HCT116 (cell line): ENCODE results near the gene FBXL13. TPM values are rescaled to one million over a fixed set of nuclear protein-coding genes. Genes with fewer than 3 reads are reported as not detected.
"Not testable (repeated sequence)": the region's sequence is repeated elsewhere in the genome, so short reads cannot be mapped to it uniquely, and the experiment has no call there.

ENCODE experiments used
- ATAC-seq: fragments of 200-7000 bp; cut with Tn5 transposase; 2 replicates; pipeline ENCODE4 v1.9.1; 2020; ENCODE audit warnings: mild to moderate bottlenecking, moderate library complexity
- BruUV-seq: library from RNA; stranded (reverse); fragments of 400-500 nt; replicated peaks from 2 replicates; lab custom pipeline; 2021; lab: Mats Ljungman, UMichigan
- CTCF ChIA-PET: fragments of 300-600 bp; sonication (Branson Sonifier 250); formaldehyde crosslinking; loops from one replicate; lab custom pipeline; 2021; ENCODE audit warnings: antibody characterized with exemption; lab: Charles Lee
- POLR2A ChIA-PET: fragments of 300-600, 350-600 bp; sonication (Branson Sonifier 250); formaldehyde crosslinking; loops from one replicate; lab custom pipeline; 2021; ENCODE audit warnings: antibody characterized with exemption; lab: Charles Lee
- RAD21 ChIA-PET, 2 experiments: fragments of 300-600 bp; sonication (Branson Sonifier 250); formaldehyde crosslinking; loops; one replicate each; lab custom pipeline; 2023; ENCODE audit warnings: low total read pairs in 2 of 2; ENCODE audit not compliant: uncharacterized antibody in 2 of 2, unreplicated experiment in 2 of 2, low non-redundant PET in 1 of 2; lab: Charles Lee
- DNase-seq: peaks from one replicate; pipeline ENCODE4 v3.0.0-alpha.2; 2010; ENCODE audit warnings: low read depth, low spot score
- H2AFZ ChIP-seq: fragments of 200-600 bp; shearing (Covaris generic), sonication (generic); 2 replicates; pipeline ENCODE4 v1.6.1; 2017; ENCODE audit warnings: low read depth, mixed run types, mixed read lengths, antibody characterized with exemption, low read length; ENCODE audit not compliant: poor library complexity, severe bottlenecking
- H3K27ac ChIP-seq: 2 replicates; pipeline ENCODE4 v1.5.1; 2012; ENCODE audit warnings: low read depth, low read length
- H3K27me3 ChIP-seq: fragments of 200-600 bp; sonication (generic); 2 replicates; pipeline ENCODE4 v1.6.1; 2016; ENCODE audit warnings: mixed run types, low read length, mixed read lengths; ENCODE audit not compliant: insufficient read depth
- H3K36me3 ChIP-seq, 2 experiments: fragments of 200-500 bp in 1 of 2; fragments of 200-600 bp in 1 of 2; sonication (Bioruptor generic) in 1 of 2; sonication (generic) in 1 of 2; 2 replicates each; pipeline versions ENCODE4 v1.5.1 to v1.6.1; 2014 to 2016; ENCODE audit warnings: low read length in 2 of 2, inconsistent platforms in 1 of 2, mixed read lengths in 1 of 2, mixed run types in 1 of 2; ENCODE audit not compliant: insufficient read depth in 2 of 2, control insufficient read depth in 1 of 2
- H3K4me1 ChIP-seq, 2 experiments: fragments of 200-600 bp in 1 of 2; sonication (generic) in 1 of 2; 2 replicates each; pipeline versions ENCODE4 v1.5.1 to v1.6.1; 2012 to 2017; ENCODE audit warnings: low read length in 2 of 2, inconsistent platforms in 1 of 2, mild to moderate bottlenecking in 1 of 2, mixed read lengths in 1 of 2, mixed run types in 1 of 2, moderate library complexity in 1 of 2; ENCODE audit not compliant: insufficient read depth in 2 of 2, control insufficient read depth in 1 of 2
- H3K4me2 ChIP-seq: fragments of 200-600 bp; sonication (generic); 2 replicates; pipeline ENCODE4 v1.6.1; 2017; ENCODE audit warnings: mixed run types, low read length, mixed read lengths
- H3K4me3 ChIP-seq, 2 experiments: fragments of 200-600 bp in 1 of 2; sonication (generic) in 1 of 2; replicated peaks in 1 of 2; 2 replicates each; pipeline ENCODE4 v1.5.1; 2011 to 2016; ENCODE audit warnings: low read length in 2 of 2, control low read depth in 1 of 2, low read depth in 1 of 2, mild to moderate bottlenecking in 1 of 2, mixed read lengths in 1 of 2, mixed run types in 1 of 2
- H3K79me2 ChIP-seq: fragments of 200-600 bp; sonication (generic); 2 replicates; pipeline ENCODE4 v1.6.1; 2017; ENCODE audit warnings: mild to moderate bottlenecking, mixed run types, low read length, moderate library complexity, mixed read lengths; ENCODE audit not compliant: insufficient read depth
- H3K9ac ChIP-seq: fragments of 200-600 bp; sonication (generic); 2 replicates; pipeline ENCODE4 v1.6.1; 2016; ENCODE audit warnings: low read length, mixed read lengths
- H3K9me2 ChIP-seq: fragments of 200-600 bp; sonication (generic), shearing (Covaris generic); 2 replicates; pipeline ENCODE4 v1.6.1; 2017; ENCODE audit warnings: mixed run types, mild to moderate bottlenecking, moderate library complexity; ENCODE audit not compliant: insufficient read depth
- H3K9me3 ChIP-seq, 2 experiments: fragments of 200-500 bp in 1 of 2; fragments of 200-600 bp in 1 of 2; sonication (Bioruptor generic) in 1 of 2; sonication (generic) in 1 of 2; 2 replicates each; pipeline ENCODE4 v1.6.1; 2014 to 2017; ENCODE audit warnings: low read length in 2 of 2, mixed read lengths in 2 of 2, inconsistent platforms in 1 of 2, low read depth in 1 of 2, mild to moderate bottlenecking in 1 of 2, mixed run types in 1 of 2, moderate library complexity in 1 of 2; ENCODE audit not compliant: control insufficient read depth in 1 of 2, insufficient read depth in 1 of 2
- H4K20me1 ChIP-seq: fragments of 200-600 bp; sonication (generic), shearing (Covaris generic); 2 replicates; pipeline ENCODE4 v1.6.1; 2017; ENCODE audit warnings: mixed run types, mild to moderate bottlenecking, moderate library complexity; ENCODE audit not compliant: insufficient read depth
- CEBPB ChIP-seq: IDR thresholded peaks from 2 replicates; pipeline ENCODE4 v1.6.1; 2012; ENCODE audit warnings: low read depth
- FOSL1 ChIP-seq: IDR thresholded peaks from 2 replicates; pipeline ENCODE4 v1.6.1; 2012; ENCODE audit warnings: low read depth
- POLR2A ChIP-seq: IDR thresholded peaks from 2 replicates; pipeline ENCODE4 v1.7.0; 2011; ENCODE audit warnings: borderline replicate concordance; ENCODE audit not compliant: insufficient read depth, insufficient read length; ENCODE audit errors: extremely low read depth
- SP1 ChIP-seq: IDR thresholded peaks from 2 replicates; pipeline ENCODE4 v1.6.1; 2012; ENCODE audit warnings: low read depth
- SRF ChIP-seq: IDR thresholded peaks from 2 replicates; pipeline ENCODE4 v1.6.1; 2012; ENCODE audit warnings: low read depth
- ZFX ChIP-seq: fragments of 450-650 bp; IDR thresholded peaks from 2 replicates; pipeline ENCODE4 v1.6.1; 2017
- intact Hi-C: fragments of 100-400 bp; cut with micrococcal nuclease; formaldehyde crosslinking; loops from 2 replicates; pipeline ENCODE4 v1.10.0; 2022
- total RNA-seq: library from RNA; stranded (reverse); gene quantifications from one replicate; pipeline ENCODE4 v1.2.1, GENCODE V29; 2021; ENCODE audit not compliant: unreplicated experiment
- TF ChIP-seq, protein P1 (sequence below), 3 experiments: fragments of 200-600 bp in 1 of 3; sonication (generic) in 1 of 3; IDR thresholded peaks in 2 of 3; conservative IDR thresholded peaks in 1 of 3; 2 replicates each; pipeline ENCODE4 v1.5.1; 2012 to 2017; ENCODE audit warnings: low read depth in 2 of 3, low read length in 2 of 3, antibody characterized with exemption in 1 of 3, borderline replicate concordance in 1 of 3, control low read depth in 1 of 3, mild to moderate bottlenecking in 1 of 3, mixed read lengths in 1 of 3, mixed run types in 1 of 3, moderate library complexity in 1 of 3; ENCODE audit not compliant: insufficient read depth in 1 of 3
- TF ChIP-seq, protein P2 (sequence below): IDR thresholded peaks from 2 replicates; pipeline ENCODE4 v1.6.1; 2011; ENCODE audit warnings: mild to moderate bottlenecking, low read length, moderate library complexity; ENCODE audit not compliant: insufficient replicate concordance; ENCODE audit errors: extremely low read depth
- TF ChIP-seq, protein P3 (sequence below): IDR thresholded peaks from 2 replicates; pipeline ENCODE4 v1.6.1; 2012

Gene FBXL13
- total RNA-seq, 1 experiment from 2014 or later: 1.0 TPM

DNA sequence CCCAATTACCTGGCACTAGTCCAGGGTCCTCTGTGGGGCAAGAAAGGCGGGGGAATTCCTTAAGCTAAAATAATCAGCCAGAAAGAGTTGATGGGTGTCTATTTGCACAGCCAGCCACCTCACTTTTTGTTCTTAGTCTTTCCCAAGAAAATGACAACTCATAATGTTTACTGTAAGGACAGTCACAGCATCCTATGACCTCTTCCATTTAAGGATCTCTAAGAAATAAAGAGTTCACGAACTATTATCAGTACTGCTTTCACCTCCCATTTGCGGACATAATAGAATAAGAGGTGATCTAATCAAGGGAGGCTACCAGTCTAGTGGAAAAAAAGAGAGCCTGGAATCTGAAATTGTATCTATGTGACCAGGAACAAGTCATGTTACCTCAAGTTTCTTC, 234.2 kb downstream of the FBXL13 start:
- ChIA-PET RAD21 (no interaction called here), CTCF (no interaction called here), POLR2A (no interaction called here)
- Histone ChIP-seq H3K4me2 (no peak overlapping the region), H3K27ac (no peak overlapping the region), H3K9me3 (no peaks in the 10 kb centered on the region), H3K79me2 (no peaks in the 10 kb centered on the region), H2AFZ (no peak overlapping the region), H3K4me1 (peaks cover 5 to 17% of the 10 kb centered on the region in 2 experiments), H3K27me3 (no peaks in the 10 kb centered on the region), H3K36me3 (no peaks in the 10 kb centered on the region), H3K9ac (no peak overlapping the region), H4K20me1 (no peaks in the 10 kb centered on the region), H3K9me2 (peaks cover 6% of the 10 kb centered on the region; the same call in 1 of the 2 replicates), H3K4me3 (no peak overlapping the region)
- intact Hi-C loops: no loop called here
- DNase-seq (no peak), ATAC-seq (no peak)
- no TSS peak for BruUV-seq
- TF ChIP-seq SRF: no peak
- TF ChIP-seq CEBPB: no peak
- TF ChIP-seq FOSL1: no peak
- no peak for TF ChIP-seq SP1
- TF ChIP-seq, protein P1, sequence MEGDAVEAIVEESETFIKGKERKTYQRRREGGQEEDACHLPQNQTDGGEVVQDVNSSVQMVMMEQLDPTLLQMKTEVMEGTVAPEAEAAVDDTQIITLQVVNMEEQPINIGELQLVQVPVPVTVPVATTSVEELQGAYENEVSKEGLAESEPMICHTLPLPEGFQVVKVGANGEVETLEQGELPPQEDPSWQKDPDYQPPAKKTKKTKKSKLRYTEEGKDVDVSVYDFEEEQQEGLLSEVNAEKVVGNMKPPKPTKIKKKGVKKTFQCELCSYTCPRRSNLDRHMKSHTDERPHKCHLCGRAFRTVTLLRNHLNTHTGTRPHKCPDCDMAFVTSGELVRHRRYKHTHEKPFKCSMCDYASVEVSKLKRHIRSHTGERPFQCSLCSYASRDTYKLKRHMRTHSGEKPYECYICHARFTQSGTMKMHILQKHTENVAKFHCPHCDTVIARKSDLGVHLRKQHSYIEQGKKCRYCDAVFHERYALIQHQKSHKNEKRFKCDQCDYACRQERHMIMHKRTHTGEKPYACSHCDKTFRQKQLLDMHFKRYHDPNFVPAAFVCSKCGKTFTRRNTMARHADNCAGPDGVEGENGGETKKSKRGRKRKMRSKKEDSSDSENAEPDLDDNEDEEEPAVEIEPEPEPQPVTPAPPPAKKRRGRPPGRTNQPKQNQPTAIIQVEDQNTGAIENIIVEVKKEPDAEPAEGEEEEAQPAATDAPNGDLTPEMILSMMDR (IDR thresholded peaks at IDR 0.05 in 2 of 3, conservative IDR thresholded peaks at IDR 0.05 in 1 of 3; ENCODE audit: borderline replicate concordance in 1 of 3, insufficient read depth in 1 of 3, low read depth in 2 of 3, low read length in 2 of 3): no peak
- TF ChIP-seq, protein P2, sequence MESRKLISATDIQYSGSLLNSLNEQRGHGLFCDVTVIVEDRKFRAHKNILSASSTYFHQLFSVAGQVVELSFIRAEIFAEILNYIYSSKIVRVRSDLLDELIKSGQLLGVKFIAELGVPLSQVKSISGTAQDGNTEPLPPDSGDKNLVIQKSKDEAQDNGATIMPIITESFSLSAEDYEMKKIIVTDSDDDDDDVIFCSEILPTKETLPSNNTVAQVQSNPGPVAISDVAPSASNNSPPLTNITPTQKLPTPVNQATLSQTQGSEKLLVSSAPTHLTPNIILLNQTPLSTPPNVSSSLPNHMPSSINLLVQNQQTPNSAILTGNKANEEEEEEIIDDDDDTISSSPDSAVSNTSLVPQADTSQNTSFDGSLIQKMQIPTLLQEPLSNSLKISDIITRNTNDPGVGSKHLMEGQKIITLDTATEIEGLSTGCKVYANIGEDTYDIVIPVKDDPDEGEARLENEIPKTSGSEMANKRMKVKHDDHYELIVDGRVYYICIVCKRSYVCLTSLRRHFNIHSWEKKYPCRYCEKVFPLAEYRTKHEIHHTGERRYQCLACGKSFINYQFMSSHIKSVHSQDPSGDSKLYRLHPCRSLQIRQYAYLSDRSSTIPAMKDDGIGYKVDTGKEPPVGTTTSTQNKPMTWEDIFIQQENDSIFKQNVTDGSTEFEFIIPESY: no peak
- no peak for TF ChIP-seq POLR2A
- TF ChIP-seq, protein P3, sequence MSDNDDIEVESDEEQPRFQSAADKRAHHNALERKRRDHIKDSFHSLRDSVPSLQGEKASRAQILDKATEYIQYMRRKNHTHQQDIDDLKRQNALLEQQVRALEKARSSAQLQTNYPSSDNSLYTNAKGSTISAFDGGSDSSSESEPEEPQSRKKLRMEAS: no peak
- TF ChIP-seq ZFX: no peak

DNA sequence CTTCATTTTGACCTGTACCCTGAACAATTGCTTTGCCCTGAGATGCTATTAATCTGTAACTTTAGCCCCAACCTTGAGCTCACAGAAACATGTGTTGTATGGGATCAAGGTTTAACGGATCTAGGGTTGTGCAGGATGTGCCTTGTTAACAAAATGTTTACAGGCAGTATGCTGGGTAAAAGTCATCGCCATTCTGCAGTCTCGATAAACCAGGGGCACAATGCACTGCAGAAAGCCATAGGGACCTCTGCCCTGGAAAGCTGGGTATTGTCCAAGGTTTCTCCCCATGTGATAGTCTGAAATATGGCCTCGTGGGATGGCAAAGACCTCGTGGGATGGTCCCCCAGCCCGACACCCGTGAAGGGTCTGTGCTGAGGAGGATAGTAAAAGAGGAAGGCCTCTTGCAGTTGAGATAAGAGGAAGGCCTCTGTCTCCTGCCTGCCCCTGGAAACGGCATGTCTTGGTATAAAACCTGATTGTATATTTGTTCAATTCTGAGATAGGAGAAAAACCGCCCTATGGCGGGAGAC, 236.0 kb downstream of the FBXL13 start:
- CTCF ChIA-PET, BruUV-seq, H3K9me2 ChIP-seq, H3K27me3 ChIP-seq, H3K4me2 ChIP-seq, H3K36me3 ChIP-seq, H3K27ac ChIP-seq, H4K20me1 ChIP-seq, ATAC-seq, H3K79me2 ChIP-seq, RAD21 ChIA-PET, POLR2A ChIA-PET, H3K4me3 ChIP-seq, H3K9me3 ChIP-seq, intact Hi-C loops, H2AFZ ChIP-seq, DNase-seq, H3K9ac ChIP-seq: not testable (repeated sequence)
- H3K4me1 ChIP-seq: peaks cover 9 to 28% of the 10 kb centered on the region in 2 experiments
